CD4-positive, alpha-beta T cell treated with Interleukin-17A for 4 hours (primary cell): ENCODE results near the gene NUDT4.
"Not testable (repeated sequence)": the region's sequence is repeated elsewhere in the genome, so short reads cannot be mapped to it uniquely, and the experiment has no call there.

Experiments used
- DNase-seq: peaks from one replicate; pipeline ENCODE4 v3.0.0-alpha.2; 2020; ENCODE audit warnings: mixed read lengths

The NUDT4 gene

GRCh38 chr12:93432031-93432430 lies 54.3 kb downstream of the NUDT4 start:
- DNase-seq = not testable (repeated sequence)

- no peak for DNase-seq
Measured at GRCh38 chr12:93434256-93434865, 56.6 kb downstream of the NUDT4 start.

GRCh38 chr12:93438266-93439050 lies 60.7 kb downstream of the NUDT4 start:
- no peak for DNase-seq

GRCh38 chr12:93440043-93440835 lies 62.5 kb downstream of the NUDT4 start:
- DNase-seq = no peak

- DNase-seq = peak; percentile 53
Measured at GRCh38 chr12:93441081-93441616, 63.4 kb downstream of the NUDT4 start.

- DNase-seq = peak; percentile 96
Measured at GRCh38 chr12:93441617-93442410, 64.1 kb downstream of the NUDT4 start, which contains the start of gene UBE2N. Gene UBE2N (minus strand): TSS chr12:93441947. CDS start chr12:93441884, 63 bp downstream.

GRCh38 chr12:93442411-93443340 lies 65.0 kb downstream of the NUDT4 start:
- no peak for DNase-seq

- no peak for DNase-seq
Measured at GRCh38 chr12:93443576-93443975, 65.9 kb downstream of the NUDT4 start.

- DNase-seq = peak; percentile 46
Measured at GRCh38 chr12:93447555-93448290, 70.0 kb downstream of the NUDT4 start.

GRCh38 chr12:93448796-93449195 lies 71.1 kb downstream of the NUDT4 start:
- DNase-seq = peak; percentile 13

GRCh38 chr12:93449277-93449676 lies 71.6 kb downstream of the NUDT4 start:
- DNase-seq = no peak

GRCh38 chr12:93451423-93452158 lies 73.9 kb downstream of the NUDT4 start:
- DNase-seq = no peak

GRCh38 chr12:93453633-93454032 lies 75.9 kb downstream of the NUDT4 start:
- DNase-seq = no peak

- DNase-seq = no peak
Measured at GRCh38 chr12:93456077-93456476, 78.4 kb downstream of the NUDT4 start.
